H1 (cell line): ENCODE data around the gene AIM2. TPM values are rescaled to one million over a fixed set of nuclear protein-coding genes. Genes with fewer than 3 reads are reported as not detected.

Experiments
- CTCF ChIA-PET: fragments of 300-600 bp; sonication (Branson Sonifier 250); formaldehyde crosslinking; loops from one replicate; lab custom pipeline; 2021; ENCODE audit not compliant: partially characterized antibody; lab: Charles Lee
- POLR2A ChIA-PET: fragments of 300-600 bp; sonication (Branson Sonifier 250); formaldehyde crosslinking; loops from one replicate; lab custom pipeline; 2021; ENCODE audit warnings: inconsistent platforms; ENCODE audit not compliant: partially characterized antibody; lab: Charles Lee
- DNase-seq, 2 experiments: peaks; one replicate each; pipeline versions ENCODE4 v3.0.0 to v3.0.0-alpha.2; 2010 to 2022; ENCODE audit warnings: low spot score in 2 of 2, low read depth in 1 of 2, mixed read lengths in 1 of 2
- FAIRE-seq: peaks from 2 replicates; lab custom pipeline; 2011; peaks lifted over from hg19 to GRCh38; lab: Jason Lieb, UNC
- H2AFZ ChIP-seq: 2 replicates; pipeline ENCODE4 v1.8.1; 2012; ENCODE audit warnings: low read length, inconsistent platforms
- H2AK5ac ChIP-seq: 2 replicates; pipeline ENCODE4 v1.6.1; 2013; ENCODE audit warnings: low read depth, low read length
- H2BK120ac ChIP-seq: replicated peaks from 2 replicates; pipeline ENCODE3; 2013; ENCODE audit warnings: low read depth, low read length, inconsistent platforms
- H2BK12ac ChIP-seq: 2 replicates; pipeline ENCODE4 v1.6.1; 2013; ENCODE audit warnings: low read depth, low read length
- H2BK15ac ChIP-seq: 2 replicates; pipeline ENCODE4 v1.6.1; 2013; ENCODE audit warnings: low read length
- H2BK20ac ChIP-seq: 2 replicates; pipeline ENCODE4 v1.6.1; 2013; ENCODE audit warnings: low read length
- H2BK5ac ChIP-seq: 2 replicates; pipeline ENCODE4 v1.6.1; 2013; ENCODE audit warnings: low read depth, low read length
- H3K14ac ChIP-seq: 2 replicates; pipeline ENCODE4 v1.6.1; 2013; ENCODE audit warnings: inconsistent platforms; ENCODE audit not compliant: insufficient read length
- H3K18ac ChIP-seq: 2 replicates; pipeline ENCODE4 v1.6.1; 2013; ENCODE audit warnings: low read length; ENCODE audit errors: extremely low read depth
- H3K23ac ChIP-seq: 2 replicates; pipeline ENCODE4 v1.6.1; 2013; ENCODE audit warnings: inconsistent platforms; ENCODE audit not compliant: insufficient read length
- H3K23me2 ChIP-seq: 2 replicates; pipeline ENCODE4 v1.6.1; 2013; ENCODE audit warnings: low read depth, low read length
- H3K27ac ChIP-seq: 2 replicates; pipeline ENCODE4 v1.6.1; 2011; ENCODE audit warnings: low read depth, low read length, inconsistent platforms
- H3K27me3 ChIP-seq, 4 experiments: replicated peaks in 1 of 4; 1 replicate in 1 of 4; 2 replicates in 3 of 4; pipeline versions ENCODE4 v1.6.1 to v1.8.1; 2011 to 2013; ENCODE audit warnings: low read length in 3 of 4, mild to moderate bottlenecking in 3 of 4, inconsistent platforms in 2 of 4, mixed read lengths in 2 of 4, moderate library complexity in 1 of 4; ENCODE audit not compliant: control insufficient read depth in 3 of 4, insufficient read depth in 3 of 4; ENCODE audit errors: extremely low read depth in 1 of 4
- H3K36me3 ChIP-seq, 4 experiments: 2 replicates each; pipeline versions ENCODE4 v1.6.1 to v1.8.1; 2011 to 2013; ENCODE audit warnings: mild to moderate bottlenecking in 4 of 4, low read length in 3 of 4, moderate library complexity in 2 of 4, control low read depth in 1 of 4, inconsistent platforms in 1 of 4; ENCODE audit not compliant: insufficient read depth in 4 of 4, control insufficient read depth in 2 of 4
- H3K4ac ChIP-seq: replicated peaks from 2 replicates; pipeline ENCODE3; 2013; ENCODE audit warnings: low read length, low read depth, mixed read lengths, inconsistent platforms; ENCODE audit not compliant: insufficient read length
- H3K4me1 ChIP-seq, 4 experiments: replicated peaks in 1 of 4; 1 replicate in 1 of 4; 2 replicates in 3 of 4; pipeline versions ENCODE4 v1.6.1 to v1.8.1; 2011 to 2013; ENCODE audit warnings: low read length in 3 of 4, inconsistent platforms in 2 of 4, mixed read lengths in 1 of 4; ENCODE audit not compliant: insufficient read depth in 4 of 4, control insufficient read depth in 3 of 4
- H3K4me2 ChIP-seq, 2 experiments: 2 replicates each; pipeline versions ENCODE4 v1.6.1 to v1.8.1; 2011 to 2013; ENCODE audit warnings: low read depth in 2 of 2, low read length in 2 of 2, control low read depth in 1 of 2, inconsistent platforms in 1 of 2, mild to moderate bottlenecking in 1 of 2; ENCODE audit not compliant: insufficient read depth in 1 of 2
- H3K4me3 ChIP-seq, 4 experiments: fragments of 200-600, 300-600 bp in 1 of 4; sonication (generic), shearing (Covaris generic), sonication (Bioruptor Twin) in 1 of 4; 2 replicates each; pipeline versions ENCODE4 v1.5.1 to v1.8.1; 2011 to 2016; ENCODE audit warnings: low read length in 4 of 4, low read depth in 3 of 4, control low read depth in 2 of 4, inconsistent platforms in 2 of 4, mild to moderate bottlenecking in 2 of 4, mixed read lengths in 1 of 4, moderate library complexity in 1 of 4; ENCODE audit not compliant: insufficient read depth in 2 of 4; ENCODE audit errors: extremely low read depth in 1 of 4
- H3K56ac ChIP-seq: replicated peaks from 2 replicates; pipeline ENCODE3; 2013; ENCODE audit warnings: low read depth, mild to moderate bottlenecking, mixed read lengths, low read length, inconsistent platforms; ENCODE audit not compliant: insufficient read length
- H3K79me1 ChIP-seq: 2 replicates; pipeline ENCODE4 v1.6.1; 2013; ENCODE audit warnings: low read depth, low read length, control low read depth
- H3K79me2 ChIP-seq, 2 experiments: 2 replicates each; pipeline versions ENCODE4 v1.6.1 to v1.8.1; 2012 to 2013; ENCODE audit warnings: low read length in 2 of 2, mild to moderate bottlenecking in 2 of 2, inconsistent platforms in 1 of 2; ENCODE audit not compliant: insufficient read depth in 2 of 2, control insufficient read depth in 1 of 2
- H3K9ac ChIP-seq, 4 experiments: replicated peaks in 1 of 4; 1 replicate in 1 of 4; 2 replicates in 3 of 4; pipeline versions ENCODE4 v1.6.1 to v1.8.1; 2011 to 2013; ENCODE audit warnings: low read depth in 3 of 4, low read length in 3 of 4, control low read depth in 2 of 4, mild to moderate bottlenecking in 2 of 4, moderate library complexity in 2 of 4, inconsistent platforms in 1 of 4; ENCODE audit errors: extremely low read depth in 1 of 4
- H3K9me3 ChIP-seq, 2 experiments: 2 replicates each; pipeline versions ENCODE4 v1.6.1 to v1.8.1; 2012 to 2013; ENCODE audit warnings: mild to moderate bottlenecking in 2 of 2, moderate library complexity in 2 of 2, control low read depth in 1 of 2, inconsistent platforms in 1 of 2, low read depth in 1 of 2, low read length in 1 of 2, mixed read lengths in 1 of 2; ENCODE audit not compliant: insufficient read depth in 2 of 2
- H4K20me1 ChIP-seq, 2 experiments: replicated peaks in 1 of 2; 2 replicates each; pipeline versions ENCODE3 to v1.8.1; 2011 to 2013; ENCODE audit warnings: inconsistent platforms in 2 of 2, low read length in 2 of 2, mild to moderate bottlenecking in 1 of 2; ENCODE audit not compliant: insufficient read depth in 2 of 2, control insufficient read depth in 1 of 2
- H4K5ac ChIP-seq: 2 replicates; pipeline ENCODE4 v1.6.1; 2013; ENCODE audit warnings: low read length, low read depth, mixed read lengths, inconsistent platforms; ENCODE audit not compliant: insufficient read length
- H4K8ac ChIP-seq: 2 replicates; pipeline ENCODE4 v1.8.0; 2013; ENCODE audit warnings: mild to moderate bottlenecking, moderate library complexity, low read length, inconsistent platforms; ENCODE audit not compliant: insufficient read depth; ENCODE audit errors: extremely low read depth
- H4K91ac ChIP-seq: replicated peaks from 2 replicates; pipeline ENCODE3; 2013; ENCODE audit warnings: low read length, mixed read lengths, inconsistent platforms; ENCODE audit not compliant: insufficient read length
- BACH1 ChIP-seq: IDR thresholded peaks from 2 replicates; pipeline ENCODE4 v1.6.1; 2012; ENCODE audit warnings: low read length, improper control_type of control experiment
- BRCA1 ChIP-seq: IDR thresholded peaks from 2 replicates; pipeline ENCODE4 v1.6.1; 2012; ENCODE audit warnings: low read depth, low read length, improper control_type of control experiment
- CEBPB ChIP-seq: IDR thresholded peaks from 2 replicates; pipeline ENCODE4 v1.6.1; 2012; ENCODE audit warnings: low read depth, low read length
- CHD2 ChIP-seq: IDR thresholded peaks from 2 replicates; pipeline ENCODE4 v1.6.1; 2012; ENCODE audit warnings: low read length, improper control_type of control experiment
- EZH2 ChIP-seq: fragments of 200-600 bp; sonication (generic); IDR thresholded peaks from 2 replicates; pipeline ENCODE4 v1.7.1; 2012; ENCODE audit warnings: low read depth, mild to moderate bottlenecking, moderate library complexity, low read length, inconsistent platforms; ENCODE audit not compliant: severe bottlenecking
- FOSL1 ChIP-seq: IDR thresholded peaks from 2 replicates; pipeline ENCODE4 v1.6.1; 2011; ENCODE audit warnings: mild to moderate bottlenecking, low read depth, low read length, moderate library complexity; ENCODE audit not compliant: insufficient read depth
- GTF2F1 ChIP-seq: IDR thresholded peaks from 2 replicates; pipeline ENCODE4 v1.6.1; 2012; ENCODE audit warnings: low read depth, low read length, improper control_type of control experiment, borderline replicate concordance
- NRF1 ChIP-seq: IDR thresholded peaks from 2 replicates; pipeline ENCODE4 v1.6.1; 2011; ENCODE audit warnings: mild to moderate bottlenecking, low read depth, low read length, improper control_type of control experiment
- PHF8 ChIP-seq: fragments of 200-600 bp; sonication (generic); conservative IDR thresholded peaks from 2 replicates; pipeline ENCODE4 v1.7.1; 2012; ENCODE audit warnings: low read depth, mild to moderate bottlenecking, inconsistent platforms, low read length, moderate library complexity
- POLR2A ChIP-seq, 2 experiments: IDR thresholded peaks; 1 replicate in 1 of 2; 2 replicates in 1 of 2; pipeline ENCODE4 v1.6.1; 2011; ENCODE audit warnings: low read depth in 2 of 2, low read length in 2 of 2, mild to moderate bottlenecking in 2 of 2; ENCODE audit errors: control extremely low read depth in 1 of 2
- POU5F1 ChIP-seq: IDR thresholded peaks from 2 replicates; pipeline ENCODE4 v1.6.1; 2011; ENCODE audit warnings: low read depth, mild to moderate bottlenecking, low read length, moderate library complexity
- SAP30 ChIP-seq: fragments of 300-600 bp; sonication (generic); IDR thresholded peaks from 2 replicates; pipeline ENCODE4 v1.7.1; 2012; ENCODE audit warnings: low read length, moderate library complexity, mild to moderate bottlenecking, inconsistent platforms; ENCODE audit not compliant: insufficient read depth, insufficient replicate concordance
- SRF ChIP-seq: IDR thresholded peaks from 2 replicates; pipeline ENCODE4 v1.6.1; 2011; ENCODE audit warnings: mild to moderate bottlenecking, low read depth, low read length, moderate library complexity
- ZNF274 ChIP-seq: IDR thresholded peaks from 2 replicates; pipeline ENCODE4 v1.7.0; 2012; ENCODE audit warnings: low read length, borderline replicate concordance; ENCODE audit errors: extremely low read depth
- WGBS, 2 experiments: shearing (Covaris generic) in 1 of 2; methylation state at CpG; one replicate each; pipeline versions ENCODE4 v1.1.6 to v1.1.7; 2013 to 2015; ENCODE audit warnings: low lambda C conversion rate in 2 of 2, mixed read lengths in 2 of 2, inconsistent platforms in 1 of 2, low coverage in 1 of 2, missing lambda C conversion rate in 1 of 2; ENCODE audit not compliant: insufficient replicate concordance in 2 of 2, insufficient coverage in 1 of 2, insufficient read length in 1 of 2; ENCODE audit errors: extremely low coverage in 1 of 2, missing lambda C conversion rate in 1 of 2; 5-methylcytosine and 5-hydroxymethylcytosine counted together
- polyA plus RNA-seq, 7 experiments: library from polyadenylated mRNA; depleted of rRNA in 3 of 7; stranded (reverse) in 5 of 7; unstranded in 2 of 7; fragments of >200 nt in 5 of 7; fragments of 200-250 nt in 2 of 7; gene quantifications; 1 replicate in 5 of 7; 2 replicates in 1 of 7; 4 replicates in 1 of 7; pipeline versions ENCODE4 v1.2.1 to v1.2.3, GENCODE V29; 2011 to 2013; ENCODE audit warnings: missing spikeins in 2 of 7, mixed read lengths in 2 of 7
- total RNA-seq: library from RNA; stranded (reverse); fragmentation: NEBNext Ultra II Directional; extraction: Animal tissue kit (Norgen Biotek cat#: 25700); gene quantifications from 2 replicates; pipeline ENCODE4 v1.2.1, GENCODE V29; 2021
- TF ChIP-seq, protein P1 (sequence below): IDR thresholded peaks from 2 replicates; pipeline ENCODE4 v1.6.1; 2012; ENCODE audit warnings: inconsistent platforms

Gene AIM2
- total and polyA plus RNA-seq, 2 of the 8 experiments (the other 6 are each of a cell fraction or from before 2014, with no cell fraction given): 0.21 to 2.1 TPM

DNA sequence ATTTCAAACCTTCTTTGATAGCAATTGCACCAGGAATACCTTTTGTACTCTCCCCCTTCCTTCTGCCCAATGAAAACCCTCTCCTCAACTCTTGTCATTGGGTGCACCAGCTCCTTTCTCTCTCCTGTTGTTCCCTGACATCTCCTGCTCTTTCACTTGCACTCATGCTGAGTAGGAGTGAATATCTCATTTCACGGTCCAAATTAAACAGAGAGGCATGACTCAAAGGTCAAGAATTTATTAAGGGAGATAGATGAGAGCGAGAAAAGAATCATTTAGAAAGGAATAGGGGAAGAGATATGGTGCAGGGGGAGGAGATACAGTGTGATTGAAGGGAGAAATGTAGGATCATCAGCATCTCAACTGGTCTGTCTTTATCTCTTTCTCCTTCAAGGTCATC lies 22.1 kb downstream of the AIM2 start:
- no peak for DNase-seq
- TF ChIP-seq NRF1 (no peak), EZH2 (no peak), SAP30 (no peak), SRF (no peak), CEBPB (no peak), POLR2A (IDR thresholded peaks at IDR 0.05; ENCODE audit: control extremely low read depth in 1 of 2, low read depth in 2 of 2, low read length in 2 of 2) (no peak), ZNF274 (no peak), BACH1 (no peak), GTF2F1 (no peak), POU5F1 (no peak), CHD2 (no peak), PHF8 (no peak), FOSL1 (no peak), BRCA1 (no peak)
- TF ChIP-seq, protein P1, sequence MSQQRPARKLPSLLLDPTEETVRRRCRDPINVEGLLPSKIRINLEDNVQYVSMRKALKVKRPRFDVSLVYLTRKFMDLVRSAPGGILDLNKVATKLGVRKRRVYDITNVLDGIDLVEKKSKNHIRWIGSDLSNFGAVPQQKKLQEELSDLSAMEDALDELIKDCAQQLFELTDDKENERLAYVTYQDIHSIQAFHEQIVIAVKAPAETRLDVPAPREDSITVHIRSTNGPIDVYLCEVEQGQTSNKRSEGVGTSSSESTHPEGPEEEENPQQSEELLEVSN: no peak

More for the DNA sequence above, 22.1 kb downstream of the AIM2 start:
- H3K27me3 ChIP-seq: no peaks in the 10 kb centered on the region
- WGBS, 2 experiments: 85 to 100% methylated on average over 1 to 2 of the region's 2 CpGs
- no peak overlapping the region for H2BK15ac ChIP-seq
- H2BK120ac ChIP-seq: no peak overlapping the region
- no peak for FAIRE-seq
- no peak overlapping the region for H3K4me3 ChIP-seq
- H4K5ac ChIP-seq: no peak overlapping the region
- H3K56ac ChIP-seq: no peak overlapping the region
- no peak overlapping the region for H3K4ac ChIP-seq
- no peaks in the 10 kb centered on the region for H3K79me1 ChIP-seq
- H2BK12ac ChIP-seq: no peak overlapping the region
- H4K20me1 ChIP-seq: no peaks in the 10 kb centered on the region
- H3K4me2 ChIP-seq: no peak overlapping the region
- H3K9ac ChIP-seq: no peak overlapping the region
- H3K23ac ChIP-seq: no peak overlapping the region
- H3K4me1 ChIP-seq: no peaks in the 10 kb centered on the region
- H2BK5ac ChIP-seq: no peak overlapping the region
- no peak overlapping the region for H4K8ac ChIP-seq
- POLR2A ChIA-PET: no interaction called here
- H2BK20ac ChIP-seq: no peak overlapping the region
- no peak overlapping the region for H3K14ac ChIP-seq
- H3K79me2 ChIP-seq: no peaks in the 10 kb centered on the region
- H3K23me2 ChIP-seq: no peaks in the 10 kb centered on the region
- H2AFZ ChIP-seq: no peak overlapping the region
- no peaks in the 10 kb centered on the region for H3K36me3 ChIP-seq
- no peak overlapping the region for H3K18ac ChIP-seq
- H4K91ac ChIP-seq: no peak overlapping the region
- no peaks in the 10 kb centered on the region for H3K9me3 ChIP-seq
- CTCF ChIA-PET: interaction anchor here (1.1 to 2.3 kb wide), 4 partner anchors 17 to 35 kb away, joined by 3 to 9 read pairs (median 4); no protein-coding TSS in a partner anchor
- no peak overlapping the region for H2AK5ac ChIP-seq
- no peak overlapping the region for H3K27ac ChIP-seq
